Measurements from ENCODE around the gene HOXD9.

- TF ChIP-seq EP300 (IDR thresholded peaks at IDR 0.05; ENCODE audit: low read depth) (no peak), CTCF (IDR thresholded peaks at IDR 0.05) (no peak)
Observed at GRCh38 chr2:176092270-176093144, 30.0 kb upstream of the HOXD9 start, which contains the start of gene HOXD13.

Measured in transverse colon (tissue), 3 donors.